Esophagus squamous epithelium (tissue), 5 donors: Measurements from ENCODE around the gene AEBP2. TPM values are rescaled to one million over a fixed set of nuclear protein-coding genes. Genes with fewer than 3 reads are reported as not detected.
"Not testable (repeated sequence)": the region's sequence is repeated elsewhere in the genome, so short reads cannot be mapped to it uniquely, and the experiment has no call there.

Experiments used
- DNase-seq: peaks from one replicate; lab custom pipeline; 2025; lab: John Stamatoyannopoulos, UW
- H3K27ac ChIP-seq, 4 donors: fragments of 200-600 bp; sonication (generic); one replicate each; pipeline ENCODE4 v1.5.1; 2016 to 2019; ENCODE audit warnings: mild to moderate bottlenecking in 1 of 4
- H3K27me3 ChIP-seq, 4 donors: fragments of 200-600 bp; sonication (generic); 1 replicate in 3 of 4; 2 replicates in 1 of 4; pipeline versions ENCODE4 v1.5.1 to v1.6.0; 2017 to 2021; ENCODE audit warnings: antibody characterized with exemption in 1 of 4
- H3K36me3 ChIP-seq, 3 donors: fragments of 200-600 bp; sonication (generic); one replicate each; pipeline ENCODE4 v1.5.1; 2016 to 2019
- H3K4me1 ChIP-seq, 3 donors: fragments of 200-600 bp; sonication (generic); one replicate each; pipeline ENCODE4 v1.5.1; 2017 to 2019
- H3K4me3 ChIP-seq, 4 donors: fragments of 200-600 bp; sonication (generic); 1 replicate in 3 of 4; 2 replicates in 1 of 4; pipeline ENCODE4 v1.5.1; 2016 to 2019; ENCODE audit warnings: mild to moderate bottlenecking in 2 of 4, moderate library complexity in 1 of 4
- H3K9me3 ChIP-seq, 3 donors: fragments of 200-600 bp; sonication (generic); one replicate each; pipeline ENCODE4 v1.5.1; 2016 to 2019
- POLR2A ChIP-seq, 4 donors: fragments of 450-650 bp; IDR thresholded peaks; one replicate each; pipeline ENCODE4 v1.6.1; 2017; ENCODE audit warnings: antibody characterized with exemption in 4 of 4, mild to moderate bottlenecking in 4 of 4, moderate library complexity in 3 of 4
- WGBS, 2 donors: methylation state at CpG; one replicate each; pipeline ENCODE4 v1.1.5; 2018; 5-methylcytosine and 5-hydroxymethylcytosine counted together
- intact Hi-C: fragments of 100-400 bp; cut with DNase I; formaldehyde crosslinking; loops from one replicate; pipeline ENCODE4 v1.15.0; 2022
- total RNA-seq, 4 donors: library from RNA; depleted of rRNA; stranded (reverse); fragments of >200 nt; gene quantifications; one replicate each; pipeline ENCODE4 v1.1.0, GENCODE V29; 2016
- TF ChIP-seq, protein P1 (sequence below), 6 experiments: fragments of 450-650 bp in 4 of 6; fragments of 200-600 bp in 2 of 6; sonication (generic) in 2 of 6; IDR thresholded peaks; one replicate each; pipeline ENCODE4 v1.5.1; 2016 to 2019; ENCODE audit warnings: antibody characterized with exemption in 6 of 6, mild to moderate bottlenecking in 4 of 6, moderate library complexity in 4 of 6
- donor health status: DM: yes; HTN: yes; CAD: no.

Gene AEBP2
- total RNA-seq, 4 donors from 2014 or later = 26.8 to 50.2 (median 33.4) TPM

DNA sequence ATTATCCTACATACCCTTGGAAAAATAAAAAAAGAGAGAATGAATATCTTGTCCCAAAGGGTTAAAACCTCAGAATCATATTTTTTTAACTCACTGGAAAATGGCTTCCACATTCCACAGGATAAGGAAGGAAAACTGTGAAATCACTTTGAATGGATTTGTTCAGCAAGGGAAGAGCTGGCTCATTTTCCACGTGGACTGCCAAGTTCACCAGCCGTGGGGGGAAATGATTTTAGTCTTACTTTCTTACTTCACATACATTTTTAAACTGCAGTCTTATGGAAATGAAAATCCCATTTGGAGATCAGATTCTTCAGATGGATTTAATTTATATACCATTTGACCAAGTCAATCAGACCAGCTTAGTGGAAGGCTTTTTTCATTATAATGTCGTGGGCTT is 29.9 kb upstream of the AEBP2 start:
- WGBS, 2 donors = 17 to 23% methylated on average over 3 of the region's 3 CpGs
- no peak for DNase-seq
- Histone ChIP-seq H3K27me3 (no peaks in the 10 kb centered on the region), H3K27ac (no peak overlapping the region), H3K4me1 (peaks cover 16 to 43% (median 22%) of the 10 kb centered on the region in 3 donors), H3K36me3 (no peaks in the 10 kb centered on the region), H3K9me3 (no peaks in the 10 kb centered on the region), H3K4me3 (no peak overlapping the region)
- TF ChIP-seq POLR2A (IDR thresholded peaks at IDR 0.05) = no peak
- TF ChIP-seq, protein P1, sequence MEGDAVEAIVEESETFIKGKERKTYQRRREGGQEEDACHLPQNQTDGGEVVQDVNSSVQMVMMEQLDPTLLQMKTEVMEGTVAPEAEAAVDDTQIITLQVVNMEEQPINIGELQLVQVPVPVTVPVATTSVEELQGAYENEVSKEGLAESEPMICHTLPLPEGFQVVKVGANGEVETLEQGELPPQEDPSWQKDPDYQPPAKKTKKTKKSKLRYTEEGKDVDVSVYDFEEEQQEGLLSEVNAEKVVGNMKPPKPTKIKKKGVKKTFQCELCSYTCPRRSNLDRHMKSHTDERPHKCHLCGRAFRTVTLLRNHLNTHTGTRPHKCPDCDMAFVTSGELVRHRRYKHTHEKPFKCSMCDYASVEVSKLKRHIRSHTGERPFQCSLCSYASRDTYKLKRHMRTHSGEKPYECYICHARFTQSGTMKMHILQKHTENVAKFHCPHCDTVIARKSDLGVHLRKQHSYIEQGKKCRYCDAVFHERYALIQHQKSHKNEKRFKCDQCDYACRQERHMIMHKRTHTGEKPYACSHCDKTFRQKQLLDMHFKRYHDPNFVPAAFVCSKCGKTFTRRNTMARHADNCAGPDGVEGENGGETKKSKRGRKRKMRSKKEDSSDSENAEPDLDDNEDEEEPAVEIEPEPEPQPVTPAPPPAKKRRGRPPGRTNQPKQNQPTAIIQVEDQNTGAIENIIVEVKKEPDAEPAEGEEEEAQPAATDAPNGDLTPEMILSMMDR (IDR thresholded peaks at IDR 0.05) = no peak
- intact Hi-C loops = no loop called here

DNA sequence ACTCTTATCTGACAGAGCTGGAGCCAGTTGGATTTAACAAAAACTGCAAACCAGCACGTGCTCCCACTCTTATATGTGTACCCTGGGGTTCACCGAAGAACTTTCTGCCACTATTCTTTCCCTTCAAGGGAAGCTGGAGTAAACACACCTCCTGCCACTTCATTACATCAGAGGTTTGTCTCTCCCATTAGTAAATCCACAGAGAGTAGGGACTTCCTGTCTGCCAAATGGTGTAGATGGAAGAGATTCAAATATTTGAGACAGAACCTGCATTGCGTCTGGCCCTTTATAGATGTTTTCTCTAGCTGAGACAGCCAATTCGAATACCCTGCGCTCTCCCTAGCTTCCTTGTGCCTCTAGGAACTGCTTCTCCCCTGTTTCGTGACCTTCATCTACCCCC is 29.1 kb upstream of the AEBP2 start:
- DNase-seq = no peak
- no peak overlapping the region for H3K4me3 ChIP-seq
- intact Hi-C loops = no loop called here
- H3K9me3 ChIP-seq = no peaks in the 10 kb centered on the region
- H3K27ac ChIP-seq = peak overlapping the region; percentile 62 to 74 (median 69)
- no peak for TF ChIP-seq POLR2A (IDR thresholded peaks at IDR 0.05)
- TF ChIP-seq, protein P1 (IDR thresholded peaks at IDR 0.05) = no peak
- H3K4me1 ChIP-seq = peaks cover 16 to 43% (median 22%) of the 10 kb centered on the region in 3 donors
- WGBS, 2 donors = 30 to 36% methylated on average over 6 of the region's 6 CpGs
- no peaks in the 10 kb centered on the region for H3K27me3 ChIP-seq
- H3K36me3 ChIP-seq = no peaks in the 10 kb centered on the region

DNA sequence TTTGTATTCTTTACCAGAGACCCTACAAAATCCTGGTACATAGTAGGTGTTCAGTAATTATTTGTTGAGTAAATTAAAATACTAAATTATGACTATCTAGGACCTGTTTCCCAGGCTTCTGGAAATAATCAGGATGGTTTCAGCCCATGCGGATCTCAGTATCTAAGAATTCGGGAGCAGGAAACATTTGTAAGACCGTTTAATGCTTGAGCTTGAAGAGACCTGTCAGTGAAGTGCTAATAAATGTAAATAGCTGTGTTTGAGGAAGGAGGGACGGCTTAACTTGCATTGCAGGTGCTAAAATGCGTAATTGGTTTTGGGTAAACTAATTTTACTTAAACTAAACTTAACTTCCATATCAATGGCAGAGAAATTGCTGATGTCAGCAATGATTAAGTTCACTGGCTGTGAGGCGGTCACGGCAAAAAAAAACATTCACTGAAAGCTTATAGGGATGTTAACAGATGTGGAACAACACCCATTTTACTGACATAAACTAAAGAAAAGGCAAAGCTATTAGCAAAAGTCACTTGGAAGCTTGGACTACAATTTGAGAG is 28.6 kb upstream of the AEBP2 start:
- no peak for TF ChIP-seq POLR2A (IDR thresholded peaks at IDR 0.05)
- TF ChIP-seq, protein P1 (IDR thresholded peaks at IDR 0.05) = no peak
- Histone ChIP-seq H3K36me3 (no peaks in the 10 kb centered on the region), H3K27me3 (no peaks in the 10 kb centered on the region), H3K27ac (peak overlapping the region; percentile 62 to 74 (median 69)), H3K9me3 (no peaks in the 10 kb centered on the region), H3K4me3 (no peak overlapping the region), H3K4me1 (peaks cover 16 to 43% (median 22%) of the 10 kb centered on the region in 3 donors)
- no peak for DNase-seq
- intact Hi-C loops = no loop called here
- WGBS, 2 donors = 27 to 42% methylated on average over 7 of the region's 7 CpGs

DNA sequence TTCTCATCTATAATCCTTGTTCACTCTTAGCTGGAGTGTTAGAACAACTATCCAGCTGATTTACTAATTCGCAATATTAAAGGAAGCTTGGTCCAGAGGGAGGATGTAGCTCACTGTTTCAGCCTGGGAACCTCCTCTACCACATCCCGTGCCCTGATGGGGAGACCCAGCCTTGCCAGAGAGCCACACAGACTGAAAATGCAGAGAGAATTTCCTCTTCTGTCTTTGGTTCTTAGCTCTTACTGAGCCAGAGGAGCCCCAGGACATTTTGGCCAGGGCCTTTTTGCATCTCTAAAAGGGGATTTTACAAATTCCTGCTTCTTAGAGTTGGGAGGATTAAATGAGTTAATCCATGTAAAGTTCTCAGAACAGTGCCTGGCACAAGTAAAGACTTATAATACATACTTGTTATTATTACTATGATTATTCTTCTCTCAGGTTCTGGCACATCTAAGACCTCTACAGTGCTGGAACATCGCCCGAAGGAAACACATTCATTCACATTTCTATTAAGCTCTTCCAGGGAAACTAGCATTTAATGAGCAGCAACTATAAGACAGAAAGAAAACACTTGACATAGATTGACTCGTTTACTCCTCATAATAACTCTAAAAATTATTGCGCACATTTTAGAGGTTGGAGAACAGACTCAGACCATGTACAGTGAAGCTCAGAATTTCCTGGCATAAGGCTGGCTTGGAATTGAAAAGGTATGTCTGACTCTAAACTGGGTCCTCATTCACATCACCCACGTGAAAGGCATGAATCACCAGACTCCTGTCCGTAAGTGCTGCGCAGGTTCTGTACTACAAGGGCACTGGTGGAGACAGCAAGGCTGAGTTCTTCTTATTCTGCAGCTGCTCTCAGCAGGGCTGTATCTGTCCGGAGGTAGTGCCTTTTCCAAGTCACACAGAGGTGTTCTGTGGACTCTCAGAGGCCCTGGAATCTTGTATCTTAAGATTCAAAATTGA is 27.8 kb upstream of the AEBP2 start:
- Histone ChIP-seq H3K27ac (peak overlapping the region; percentile 62 to 74 (median 69)), H3K9me3 (no peaks in the 10 kb centered on the region), H3K4me1 (peaks cover 16 to 43% (median 22%) of the 10 kb centered on the region in 3 donors), H3K4me3 (no peak overlapping the region), H3K36me3 (no peaks in the 10 kb centered on the region), H3K27me3 (no peaks in the 10 kb centered on the region)
- intact Hi-C loops = no loop called here
- no peak for TF ChIP-seq POLR2A (IDR thresholded peaks at IDR 0.05)
- TF ChIP-seq, protein P1 (IDR thresholded peaks at IDR 0.05) = no peak
- WGBS, 2 donors = 24 to 33% methylated on average over 10 of the region's 10 CpGs
- no peak for DNase-seq

DNA sequence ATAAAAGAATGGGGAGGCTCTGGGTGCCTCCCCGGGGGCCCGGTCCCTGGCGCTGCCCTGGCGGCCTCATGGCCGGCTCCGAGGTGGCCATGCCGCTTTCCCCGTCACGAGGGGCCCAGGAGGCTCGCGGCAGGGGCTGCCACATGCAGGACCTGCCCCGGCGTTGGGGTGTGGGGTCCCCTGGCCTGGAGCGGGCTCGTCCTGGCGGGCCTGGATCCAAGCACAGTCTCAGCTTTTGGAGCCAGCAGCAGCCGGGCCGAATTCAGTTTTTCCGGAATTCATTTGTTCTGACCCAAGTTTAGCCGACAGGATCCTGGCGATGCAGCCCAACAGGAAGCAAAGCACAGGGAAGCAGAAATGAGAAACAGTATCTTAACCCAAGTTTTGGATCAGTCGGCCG is 26.4 kb upstream of the AEBP2 start:
- Histone ChIP-seq H3K27ac (peak overlapping the region in 2 of 4 donors; percentile 36 to 49), H3K9me3 (no peaks in the 10 kb centered on the region), H3K4me3 (peak overlapping the region in 2 of 4 donors; percentile 18 to 48), H3K4me1 (peaks cover 16 to 43% (median 22%) of the 10 kb centered on the region in 3 donors), H3K36me3 (no peaks in the 10 kb centered on the region), H3K27me3 (no peaks in the 10 kb centered on the region)
- intact Hi-C loops = no loop called here
- no peak for TF ChIP-seq POLR2A (IDR thresholded peaks at IDR 0.05)
- TF ChIP-seq, protein P1 (IDR thresholded peaks at IDR 0.05) = no peak
- no peak for DNase-seq
- WGBS, 2 donors = 74 to 90% methylated on average over 9 to 11 of the region's 23 CpGs

DNA sequence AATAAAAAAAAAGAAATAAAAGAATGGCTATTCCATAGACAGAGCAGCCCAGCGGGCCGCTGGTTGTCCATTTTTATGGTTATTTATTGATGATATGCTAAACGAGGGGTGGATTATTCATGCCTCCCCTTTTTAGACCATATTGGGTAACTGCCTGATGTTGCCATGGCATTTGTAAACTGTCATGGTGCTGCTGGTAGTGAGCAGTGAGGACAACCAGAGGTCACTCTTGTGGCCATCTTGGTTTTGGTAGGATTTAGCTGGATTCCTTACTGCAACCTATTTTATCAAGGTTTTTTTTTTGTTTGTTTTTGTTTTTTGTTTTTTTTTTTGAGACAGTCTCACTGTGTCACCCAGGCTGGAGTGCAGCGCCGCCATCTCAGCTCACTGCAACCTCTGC is 25.7 kb upstream of the AEBP2 start:
- H3K27ac ChIP-seq, intact Hi-C loops, H3K9me3 ChIP-seq, H3K4me3 ChIP-seq, H3K36me3 ChIP-seq, H3K27me3 ChIP-seq, DNase-seq: not testable (repeated sequence)
- WGBS, 2 donors = 92 to 97% methylated on average over 5 of the region's 5 CpGs
- peaks cover 16 to 43% (median 22%) of the 10 kb centered on the region in 3 donors for H3K4me1 ChIP-seq
